Measurements from ENCODE around the gene PER2.

GRCh38 chr2:238254095-238254723, 34.2 kb downstream of the PER2 start:
- TF ChIP-seq CTCF (IDR thresholded peaks at IDR 0.05 in 4 of 5, conservative IDR thresholded peaks at IDR 0.05 in 1 of 5) (no peak), POLR2A (IDR thresholded peaks at IDR 0.05) (no peak)

Data from gastrocnemius medialis (tissue), 4 donors.